Spleen (tissue), 7 donors: ENCODE measurements around the gene ANAPC5.
"Not testable (repeated sequence)": the region's sequence is repeated elsewhere in the genome, so short reads cannot be mapped to it uniquely, and the experiment has no call there.

Source experiments
- POLR2A ChIP-seq, 3 donors: fragments of 450-650 bp; IDR thresholded peaks; one replicate each; pipeline ENCODE4 v1.5.1; 2017; ENCODE audit warnings: antibody characterized with exemption in 3 of 3, mild to moderate bottlenecking in 1 of 3
- TF ChIP-seq, protein P1 (sequence below), 11 experiments: fragments of 200-600 bp in 7 of 11; fragments of 450-650 bp in 4 of 11; sonication (generic) in 4 of 11; IDR thresholded peaks in 8 of 11; conservative IDR thresholded peaks in 3 of 11; 1 replicate in 7 of 11; 2 replicates in 4 of 11; pipeline versions ENCODE4 v1.4.0 to v1.8.0; 2016 to 2021; ENCODE audit warnings: antibody characterized with exemption in 11 of 11, inconsistent platforms in 4 of 11, mild to moderate bottlenecking in 1 of 11
- donor health status: DM: no; HTN: no; CAD: no; lungs with moderate emphysema.
- donor health status: DM: no; HTN: no; CAD: no.
- donor health status: DM: no; HTN: no; CAD: no.

DNA sequence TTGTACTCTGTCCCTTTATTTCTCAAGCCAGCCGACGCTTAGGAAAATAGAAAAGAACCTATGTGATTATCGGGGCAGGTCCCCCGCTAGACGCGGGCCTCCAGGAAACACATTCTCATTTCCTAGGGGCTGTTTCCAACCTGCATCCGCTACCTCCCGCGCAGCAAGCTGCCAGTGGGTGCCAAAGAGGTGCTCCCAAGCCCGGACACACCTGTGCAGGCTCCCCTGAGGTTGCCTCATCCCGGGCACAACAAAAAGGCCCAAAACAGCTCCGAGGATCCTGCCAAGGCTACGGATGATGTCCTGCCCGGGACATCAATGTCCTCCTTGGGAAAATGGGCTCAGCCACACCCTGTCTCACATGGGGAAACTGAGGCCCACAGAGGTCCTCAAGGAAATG lies 71.1 kb downstream of the ANAPC5 start:
- TF ChIP-seq, protein P1, sequence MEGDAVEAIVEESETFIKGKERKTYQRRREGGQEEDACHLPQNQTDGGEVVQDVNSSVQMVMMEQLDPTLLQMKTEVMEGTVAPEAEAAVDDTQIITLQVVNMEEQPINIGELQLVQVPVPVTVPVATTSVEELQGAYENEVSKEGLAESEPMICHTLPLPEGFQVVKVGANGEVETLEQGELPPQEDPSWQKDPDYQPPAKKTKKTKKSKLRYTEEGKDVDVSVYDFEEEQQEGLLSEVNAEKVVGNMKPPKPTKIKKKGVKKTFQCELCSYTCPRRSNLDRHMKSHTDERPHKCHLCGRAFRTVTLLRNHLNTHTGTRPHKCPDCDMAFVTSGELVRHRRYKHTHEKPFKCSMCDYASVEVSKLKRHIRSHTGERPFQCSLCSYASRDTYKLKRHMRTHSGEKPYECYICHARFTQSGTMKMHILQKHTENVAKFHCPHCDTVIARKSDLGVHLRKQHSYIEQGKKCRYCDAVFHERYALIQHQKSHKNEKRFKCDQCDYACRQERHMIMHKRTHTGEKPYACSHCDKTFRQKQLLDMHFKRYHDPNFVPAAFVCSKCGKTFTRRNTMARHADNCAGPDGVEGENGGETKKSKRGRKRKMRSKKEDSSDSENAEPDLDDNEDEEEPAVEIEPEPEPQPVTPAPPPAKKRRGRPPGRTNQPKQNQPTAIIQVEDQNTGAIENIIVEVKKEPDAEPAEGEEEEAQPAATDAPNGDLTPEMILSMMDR (IDR thresholded peaks at IDR 0.05 in 8 of 11, conservative IDR thresholded peaks at IDR 0.05 in 3 of 11) = not testable (repeated sequence)
- not testable (repeated sequence) for TF ChIP-seq POLR2A (IDR thresholded peaks at IDR 0.05)
